SK-N-SH (cell line): ENCODE data around the gene CELF4. TPM values are rescaled to one million over a fixed set of nuclear protein-coding genes. Genes with fewer than 3 reads are reported as not detected.

Source experiments
- CTCF ChIA-PET: fragments of 300-600, 350-600 bp; formaldehyde crosslinking; extraction: SDS; loops from one replicate; lab custom pipeline; 2021; lab: Yijun Ruan, JAX
- POLR2A ChIA-PET: fragments of 350-600 bp; sonication (Branson Sonifier 250); formaldehyde crosslinking; extraction: SDS; loops from one replicate; lab custom pipeline; 2020; ENCODE audit warnings: antibody characterized with exemption, inconsistent platforms; lab: Yijun Ruan, JAX
- DNase-seq: peaks from one replicate; pipeline ENCODE4 v3.0.0; 2012
- H2AFZ ChIP-seq: fragments of 200-600 bp; sonication (generic); 2 replicates; pipeline ENCODE4 v1.8.1; 2016; ENCODE audit warnings: antibody characterized with exemption, mild to moderate bottlenecking, low read depth
- H3F3A ChIP-seq: fragments of 200-600 bp; sonication (generic); replicated peaks from 2 replicates; pipeline ENCODE3; 2016; ENCODE audit warnings: antibody characterized with exemption, mild to moderate bottlenecking; ENCODE audit not compliant: insufficient read depth
- H3K27ac ChIP-seq, 2 experiments: fragments of 200-500 bp in 1 of 2; fragments of 200-600 bp in 1 of 2; sonication (Bioruptor generic) in 1 of 2; sonication (generic), shearing (Covaris generic) in 1 of 2; 2 replicates each; pipeline versions ENCODE4 v1.5.1 to v1.6.1; 2014 to 2016; ENCODE audit warnings: low read depth in 2 of 2, inconsistent platforms in 1 of 2, low read length in 1 of 2, mild to moderate bottlenecking in 1 of 2, mixed read lengths in 1 of 2
- H3K27me3 ChIP-seq: fragments of 200-600 bp; sonication (generic), shearing (Covaris generic); 2 replicates; pipeline ENCODE4 v1.6.1; 2016; ENCODE audit warnings: mixed run types; ENCODE audit not compliant: insufficient read depth
- H3K36me3 ChIP-seq, 2 experiments: fragments of 200-500 bp in 1 of 2; fragments of 200-600 bp in 1 of 2; sonication (Bioruptor generic) in 1 of 2; sonication (generic) in 1 of 2; replicated peaks in 1 of 2; 2 replicates each; pipeline versions ENCODE3 to v1.5.1; 2014 to 2016; ENCODE audit warnings: low read length in 1 of 2, mild to moderate bottlenecking in 1 of 2; ENCODE audit not compliant: insufficient read depth in 2 of 2, control insufficient read depth in 1 of 2
- H3K4me1 ChIP-seq, 2 experiments: fragments of 200-500 bp in 1 of 2; fragments of 200-600 bp in 1 of 2; sonication (Bioruptor generic) in 1 of 2; sonication (generic), shearing (Covaris generic) in 1 of 2; 2 replicates each; pipeline versions ENCODE4 v1.5.1 to v1.6.1; 2014 to 2016; ENCODE audit warnings: low read depth in 1 of 2, low read length in 1 of 2, mixed run types in 1 of 2; ENCODE audit not compliant: insufficient read depth in 2 of 2, control insufficient read depth in 1 of 2
- H3K4me2 ChIP-seq: fragments of 200-600 bp; sonication (generic), shearing (Covaris generic); 2 replicates; pipeline ENCODE4 v1.6.1; 2017; ENCODE audit warnings: mixed run types
- H3K4me3 ChIP-seq, 2 experiments: fragments of 200-500 bp in 1 of 2; fragments of 200-600 bp in 1 of 2; sonication (Bioruptor generic) in 1 of 2; sonication (generic), shearing (Covaris generic) in 1 of 2; 2 replicates each; pipeline versions ENCODE4 v1.5.1 to v1.8.1; 2014 to 2016; ENCODE audit warnings: low read depth in 2 of 2, inconsistent platforms in 1 of 2, low read length in 1 of 2, mild to moderate bottlenecking in 1 of 2, mixed read lengths in 1 of 2, moderate library complexity in 1 of 2
- H3K79me2 ChIP-seq: fragments of 200-600 bp; sonication (generic); 2 replicates; pipeline ENCODE4 v1.8.1; 2017; ENCODE audit warnings: mild to moderate bottlenecking; ENCODE audit not compliant: insufficient read depth
- H3K9ac ChIP-seq: fragments of 200-600 bp; sonication (generic); 2 replicates; pipeline ENCODE4 v1.6.1; 2017; ENCODE audit warnings: mixed run types
- H3K9me2 ChIP-seq: fragments of 200-600 bp; sonication (generic); 2 replicates; pipeline ENCODE4 v1.6.1; 2017; ENCODE audit warnings: mixed run types
- H3K9me3 ChIP-seq: fragments of 200-600 bp; sonication (generic); 2 replicates; pipeline ENCODE4 v1.6.1; 2017; ENCODE audit warnings: mixed run types, mild to moderate bottlenecking, moderate library complexity
- H4K20me1 ChIP-seq: fragments of 200-600 bp; sonication (generic); 2 replicates; pipeline ENCODE4 v1.6.1; 2017; ENCODE audit warnings: mild to moderate bottlenecking, mixed run types; ENCODE audit not compliant: insufficient read depth
- CHD2 ChIP-seq: fragments of 150-350 bp; IDR thresholded peaks from 2 replicates; pipeline ENCODE4 v1.6.1; 2018; ENCODE audit warnings: low read length; ENCODE audit not compliant: partially characterized antibody
- CTCF ChIP-seq: fragments of 200-600 bp; sonication (generic); IDR thresholded peaks from 2 replicates; pipeline ENCODE4 v1.6.1; 2017; ENCODE audit warnings: antibody characterized with exemption, mild to moderate bottlenecking, moderate library complexity
- ELF1 ChIP-seq: IDR thresholded peaks from 2 replicates; pipeline ENCODE4 v1.4.0; 2012
- EP300 ChIP-seq, 2 experiments: IDR thresholded peaks; 2 replicates each; pipeline versions ENCODE4 v1.4.0 to v1.6.1; 2012; ENCODE audit warnings: borderline replicate concordance in 1 of 2, low read depth in 1 of 2, low read length in 1 of 2
- FOXJ3 ChIP-seq: sonication (generic); formaldehyde crosslinking; IDR thresholded peaks from 2 replicates; pipeline ENCODE4 v1.5.1; 2020; ENCODE audit warnings: mild to moderate bottlenecking, missing genetic modification reagents
- FOXM1 ChIP-seq: IDR thresholded peaks from 2 replicates; pipeline ENCODE4 v1.4.0; 2012; ENCODE audit warnings: low read depth, mild to moderate bottlenecking
- GATA2 ChIP-seq: sonication (generic); formaldehyde crosslinking; IDR thresholded peaks from 2 replicates; pipeline ENCODE4 v1.5.0; 2020; ENCODE audit warnings: mild to moderate bottlenecking, missing genetic modification reagents
- IRF3 ChIP-seq: fragments of 150-350 bp; IDR thresholded peaks from 2 replicates; pipeline ENCODE4 v1.6.1; 2016; ENCODE audit warnings: mild to moderate bottlenecking, low read depth, low read length
- JUND ChIP-seq: IDR thresholded peaks from 2 replicates; pipeline ENCODE4 v1.4.0; 2012
- MEF2A ChIP-seq: IDR thresholded peaks from 2 replicates; pipeline ENCODE4 v1.4.0; 2012; ENCODE audit warnings: low read depth, borderline replicate concordance
- MXI1 ChIP-seq: IDR thresholded peaks from 2 replicates; pipeline ENCODE4 v1.6.1; 2012; ENCODE audit warnings: mild to moderate bottlenecking, low read depth, low read length, improper control_type of control experiment
- NRF1 ChIP-seq: IDR thresholded peaks from 2 replicates; pipeline ENCODE4 v1.6.1; 2012; ENCODE audit warnings: low read depth, mild to moderate bottlenecking, low read length
- PBX3 ChIP-seq: IDR thresholded peaks from 2 replicates; pipeline ENCODE4; 2012
- POLR2AphosphoS5 ChIP-seq: IDR thresholded peaks from 2 replicates; pipeline ENCODE4 v1.6.1; 2012; ENCODE audit warnings: low read depth, low read length
- RAD21 ChIP-seq: IDR thresholded peaks from 2 replicates; pipeline ENCODE4 v1.6.1; 2012; ENCODE audit warnings: mild to moderate bottlenecking, low read length
- RCOR1 ChIP-seq: fragments of 150-350 bp; IDR thresholded peaks from 2 replicates; pipeline ENCODE4 v1.6.1; 2017; ENCODE audit warnings: antibody characterized with exemption, low read length
- REST ChIP-seq: IDR thresholded peaks from 2 replicates; pipeline ENCODE4 v1.6.1; 2012; ENCODE audit warnings: mild to moderate bottlenecking, low read depth, low read length, moderate library complexity
- SIN3A ChIP-seq: IDR thresholded peaks from 2 replicates; pipeline ENCODE4 v1.6.1; 2012; ENCODE audit warnings: low read depth, mild to moderate bottlenecking, low read length, moderate library complexity, borderline replicate concordance
- SMC3 ChIP-seq: IDR thresholded peaks from 2 replicates; pipeline ENCODE4 v1.6.1; 2012; ENCODE audit warnings: low read depth, low read length, improper control_type of control experiment
- TCF12 ChIP-seq: IDR thresholded peaks from 2 replicates; pipeline ENCODE4 v1.4.0; 2012
- ZBTB33 ChIP-seq: IDR thresholded peaks from 2 replicates; pipeline ENCODE4 v1.4.0; 2012; ENCODE audit warnings: low read depth, borderline replicate concordance
- WGBS: methylation state at CpG from one replicate; pipeline ENCODE4 v1.1.6; 2017; ENCODE audit warnings: low lambda C conversion rate; 5-methylcytosine and 5-hydroxymethylcytosine counted together
- polyA plus RNA-seq, 3 experiments: library from polyadenylated mRNA; depleted of rRNA; stranded (reverse); fragments of >200 nt; gene quantifications; 2 replicates each; pipeline ENCODE4 v1.2.3, GENCODE V29; 2012

Gene CELF4
- polyA plus RNA-seq, 1 of the 3 experiments (the other 2 are of a cell fraction) = 0.26 TPM

- TF ChIP-seq ZBTB33 = no peak
- TF ChIP-seq RAD21 = no peak
- no peak for TF ChIP-seq FOXJ3 (CRISPR knock-in tag)
These were observed 216.9 kb downstream of the CELF4 start (continued) for GRCh38 chr18:37348729-37349128.

- H3K4me3 ChIP-seq = no peak overlapping the region
- no peaks in the 10 kb centered on the region for H3K79me2 ChIP-seq
- H3K9me2 ChIP-seq = no peaks in the 10 kb centered on the region
- no peak overlapping the region for H2AFZ ChIP-seq
- ChIA-PET CTCF (interaction anchor here (0.8 kb wide), 1 partner anchor 79 kb away, joined by 3 read pairs; no protein-coding TSS in a partner anchor), POLR2A (no interaction called here)
- H3K4me1 ChIP-seq = peaks cover 0 to 17% of the 10 kb centered on the region in 2 experiments; a peak in 1 of 4 replicates
- H3K36me3 ChIP-seq = no peaks in the 10 kb centered on the region
- H3K27ac ChIP-seq = no peak overlapping the region
- DNase-seq = no peak
- no peaks in the 10 kb centered on the region for H3K27me3 ChIP-seq
- no peak overlapping the region for H3K4me2 ChIP-seq
- no peaks in the 10 kb centered on the region for H4K20me1 ChIP-seq
- H3K9ac ChIP-seq = no peak overlapping the region
- no peaks in the 10 kb centered on the region for H3K9me3 ChIP-seq
- WGBS = 31% methylated on average over 2 of the region's 3 CpGs
- no peaks in the 10 kb centered on the region for H3F3A ChIP-seq
- TF ChIP-seq IRF3 (no peak), REST (no peak), SMC3 (no peak), POLR2AphosphoS5 (no peak), CHD2 (no peak), MEF2A (no peak), CTCF (no peak), MXI1 (no peak), NRF1 (no peak), JUND (no peak), PBX3 (no peak), SIN3A (no peak), FOXM1 (no peak), RCOR1 (no peak), ELF1 (no peak), GATA2 (CRISPR knock-in tag) (no peak), EP300 (IDR thresholded peaks at IDR 0.05; ENCODE audit: borderline replicate concordance in 1 of 2, low read depth in 1 of 2, low read length in 1 of 2) (no peak), FOXJ3 (CRISPR knock-in tag) (no peak), TCF12 (no peak)
These were observed 219.6 kb downstream of the CELF4 start for GRCh38 chr18:37346048-37346447.
